HG02759 (cell line): ENCODE measurements around the gene REPS2.

Experiments
- ATAC-seq: cut with Tn5 transposase; IDR thresholded peaks from one replicate; pipeline ENCODE4 v1.9.1; 2021; ENCODE audit warnings: mild to moderate bottlenecking, moderate library complexity; ENCODE audit not compliant: unreplicated experiment

Gene REPS2

DNA sequence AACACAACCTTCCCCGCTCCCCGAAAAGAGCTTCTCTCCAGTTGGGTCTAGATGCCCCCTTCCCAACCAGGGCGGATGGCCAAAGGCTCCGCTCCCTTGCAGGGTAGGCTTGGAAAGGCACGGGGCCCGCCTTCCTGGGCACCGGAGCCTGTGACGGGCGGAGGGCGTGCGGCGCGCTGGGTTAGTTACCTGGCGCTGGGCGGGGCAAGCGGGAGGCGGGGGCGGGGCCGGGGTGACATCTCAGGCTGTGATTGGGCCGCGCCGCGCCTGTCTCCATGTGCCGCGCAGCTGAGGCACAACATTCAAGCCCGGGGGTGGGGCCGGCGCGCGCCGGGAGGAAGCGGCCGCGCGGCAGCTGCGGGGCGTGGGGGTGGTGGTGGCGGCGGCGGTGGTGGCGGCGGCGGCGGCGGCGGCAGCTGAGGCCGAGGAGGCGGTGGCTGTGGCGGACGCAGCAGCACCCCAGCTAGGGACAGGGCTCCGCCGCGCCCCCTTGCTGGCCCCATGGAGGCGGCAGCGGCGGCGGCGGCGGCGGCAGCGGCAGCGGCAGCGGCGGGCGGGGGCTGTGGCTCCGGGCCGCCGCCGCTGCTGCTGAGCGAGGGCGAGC is at the start of gene REPS2:
REPS2 (plus strand) TSS at position 298 of the 604 bp plus-strand sequence; CDS start at position 502, 204 bp downstream.
- peak; percentile 97 for ATAC-seq

DNA sequence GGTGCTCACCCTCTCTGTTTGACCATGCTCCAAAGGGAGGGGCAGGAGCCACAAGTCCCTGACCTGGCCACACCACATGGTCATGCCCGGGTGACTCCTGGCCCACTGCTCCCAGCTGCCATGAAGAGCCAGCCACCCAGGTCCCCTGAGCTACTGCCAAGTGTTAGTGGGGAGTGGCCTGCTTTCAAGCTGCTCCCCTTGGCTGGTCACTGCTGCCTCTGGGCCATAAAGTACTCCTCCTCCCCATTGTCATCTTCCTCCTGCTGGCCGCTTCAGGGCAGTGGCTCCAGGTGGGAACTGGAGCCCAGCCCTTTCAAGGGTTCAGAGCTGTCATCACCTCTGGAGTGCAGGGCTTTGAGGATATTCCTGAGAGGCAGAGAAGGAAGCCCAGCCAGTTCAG is 49.0 kb upstream of the REPS2 start:
- ATAC-seq, result no peak

DNA sequence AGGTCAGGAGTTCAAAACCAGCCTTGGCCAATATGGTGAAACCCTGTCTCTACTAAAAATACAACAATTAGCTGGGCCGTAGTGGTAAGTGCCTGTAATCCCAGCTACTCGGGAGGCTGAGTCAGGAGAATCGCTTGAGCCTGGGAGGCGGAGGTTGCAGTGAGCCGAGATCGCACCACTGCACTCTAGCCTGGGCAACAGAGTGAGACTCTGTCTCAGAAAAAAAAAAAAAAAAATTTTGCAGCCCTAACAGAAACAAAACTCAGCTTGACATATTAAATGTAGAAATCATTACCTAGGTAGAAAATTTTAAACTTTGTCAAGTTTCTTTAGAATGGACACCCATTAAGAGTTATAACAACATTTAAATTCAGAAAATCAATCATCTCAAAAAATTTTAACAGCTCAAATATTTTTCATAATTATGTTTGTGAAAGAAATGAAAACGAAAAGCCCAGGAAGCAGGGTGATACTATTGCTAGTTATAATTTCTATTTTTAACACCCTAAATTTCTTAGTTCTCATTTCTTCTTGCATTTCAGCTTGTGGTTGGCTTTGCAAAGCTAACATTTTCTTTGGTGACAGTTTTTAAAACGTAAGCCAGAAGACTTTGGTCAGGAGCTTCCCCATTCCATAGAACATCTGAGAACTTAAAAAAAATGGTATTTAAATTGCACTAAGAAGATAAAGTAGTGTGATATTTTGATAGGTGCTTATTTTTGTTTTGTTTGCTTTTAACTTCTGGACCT is 43.0 kb upstream of the REPS2 start:
- ATAC-seq, result peak; percentile 42

DNA sequence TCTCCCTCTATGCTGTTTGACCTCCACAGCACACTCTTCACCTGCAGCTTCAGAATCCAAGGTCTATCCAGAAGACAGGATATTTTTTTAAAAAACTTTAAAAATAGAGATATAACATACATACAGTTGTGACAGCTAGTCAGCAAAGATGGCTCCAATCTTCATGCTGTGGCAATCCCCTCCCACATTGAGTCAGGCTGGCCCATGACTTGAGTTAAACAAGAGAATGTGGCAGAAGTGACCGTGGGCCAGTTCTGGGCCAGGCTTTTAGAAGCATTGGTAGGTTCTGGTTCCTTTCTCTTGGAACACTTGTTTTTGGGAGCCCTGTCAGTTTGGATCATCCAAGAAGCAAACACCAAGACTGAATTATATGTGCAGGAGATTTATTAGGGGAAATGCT is 36.1 kb upstream of the REPS2 start:
- no peak for ATAC-seq

DNA sequence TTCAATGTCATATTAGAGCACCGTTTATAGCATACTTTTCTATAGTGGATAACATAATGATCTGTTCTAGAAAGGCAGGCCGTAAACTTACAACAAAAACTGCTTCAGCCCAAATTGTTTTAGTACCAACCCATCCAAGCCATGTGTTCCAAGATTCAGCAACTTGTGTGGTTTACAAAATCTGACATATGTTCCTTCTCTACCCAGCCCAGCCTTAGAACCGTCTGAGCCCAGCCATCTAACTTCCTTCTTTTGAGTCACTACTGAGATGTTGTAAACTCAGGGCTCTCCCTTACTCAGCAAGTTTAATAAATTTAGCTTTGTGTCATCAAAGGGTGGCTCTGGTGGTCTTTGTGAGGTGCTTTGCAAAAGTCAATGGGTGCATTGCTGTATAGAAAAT is 32.4 kb upstream of the REPS2 start:
- no peak for ATAC-seq

DNA sequence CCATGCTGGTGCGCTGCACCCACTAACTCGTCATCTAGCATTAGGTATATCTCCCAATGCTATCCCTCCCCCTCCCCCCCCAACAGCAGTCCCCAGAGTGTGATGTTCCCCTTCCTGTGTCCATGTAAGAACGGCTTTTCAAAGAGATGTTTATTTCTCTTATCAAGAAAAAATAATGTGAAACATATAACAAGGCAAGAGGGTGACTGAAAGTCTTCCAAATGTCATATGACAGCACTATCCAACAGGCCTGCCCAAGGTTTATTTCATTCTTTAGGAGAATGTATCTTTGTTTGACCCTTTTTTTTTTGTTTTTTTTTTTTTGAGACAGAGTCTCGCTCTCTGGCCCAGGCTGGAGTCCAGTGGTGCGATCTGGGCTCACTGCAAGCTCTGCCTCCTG is 29.9 kb upstream of the REPS2 start:
- no peak for ATAC-seq

DNA sequence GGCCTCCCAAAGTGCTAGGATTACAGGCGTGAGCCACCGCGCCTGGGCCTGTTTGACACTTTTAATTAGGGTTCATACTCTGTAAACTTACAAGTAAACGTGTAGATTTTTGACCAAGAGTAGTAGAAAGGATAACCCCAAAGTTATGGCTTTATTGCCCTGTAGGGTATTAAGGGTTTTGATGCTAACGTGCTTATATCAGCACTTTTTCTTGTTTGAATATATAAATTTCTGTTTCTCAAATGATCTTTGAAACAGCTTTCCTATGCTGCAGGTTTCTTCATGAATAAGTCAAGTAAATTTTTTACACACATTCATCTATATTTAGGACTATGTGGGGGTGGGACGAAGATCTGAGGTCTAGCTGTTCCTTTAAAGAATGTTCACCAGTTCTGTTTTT is 29.3 kb upstream of the REPS2 start:
- no peak for ATAC-seq

DNA sequence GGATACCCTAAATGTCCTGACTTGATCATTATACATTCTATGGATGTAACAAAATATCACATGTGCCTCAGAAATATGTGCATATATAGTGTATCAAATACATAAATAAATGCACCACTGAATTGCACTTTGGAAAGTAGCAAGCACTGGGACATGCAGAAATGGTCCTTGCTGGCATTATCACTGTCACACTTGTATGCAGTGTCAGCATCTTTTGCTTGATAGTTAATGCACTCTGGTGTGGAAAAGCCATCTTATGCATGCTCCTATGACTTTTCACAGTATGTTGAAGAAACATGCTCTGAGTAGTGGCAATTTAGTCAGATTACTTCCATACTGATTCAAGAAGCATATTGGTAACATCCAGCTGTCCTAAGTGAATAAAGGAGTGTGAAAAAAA is 27.5 kb upstream of the REPS2 start:
- ATAC-seq, result no peak

DNA sequence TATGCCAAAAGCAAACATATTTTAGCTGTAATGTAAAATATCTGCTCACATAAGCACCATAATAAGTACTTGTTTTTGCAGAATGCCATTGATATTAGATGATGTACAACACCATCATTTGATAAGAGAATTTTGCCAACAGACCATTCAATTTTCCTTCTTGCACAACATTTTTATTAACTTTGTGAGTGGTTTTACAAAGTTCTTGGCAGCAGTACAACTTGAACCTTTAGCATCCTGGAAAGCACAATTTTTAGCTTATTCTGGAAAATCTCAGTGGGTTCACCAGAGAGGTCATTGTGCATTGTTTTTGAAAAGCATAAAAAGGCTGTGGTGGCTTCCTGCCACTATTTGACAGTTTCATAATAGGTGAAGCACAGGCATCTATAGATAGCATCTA is 26.4 kb upstream of the REPS2 start:
- no peak for ATAC-seq

DNA sequence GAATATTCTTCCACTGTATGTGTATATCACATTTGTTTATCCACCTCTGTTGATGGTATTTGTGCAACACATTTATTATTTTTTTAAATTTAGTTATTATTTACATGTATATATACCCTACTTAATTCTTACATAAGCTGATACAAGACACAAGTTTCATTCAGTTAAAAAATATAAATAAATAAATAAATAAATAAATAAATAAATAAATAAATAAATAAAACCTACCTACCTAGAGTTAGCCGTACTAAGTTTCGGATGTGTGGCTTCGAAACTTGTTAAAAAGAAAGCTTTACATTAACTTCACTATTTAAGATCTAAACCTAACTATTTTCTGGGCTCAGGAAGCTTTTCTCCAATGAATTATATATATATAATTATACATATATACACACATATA is 23.3 kb upstream of the REPS2 start:
- ATAC-seq, result no peak

DNA sequence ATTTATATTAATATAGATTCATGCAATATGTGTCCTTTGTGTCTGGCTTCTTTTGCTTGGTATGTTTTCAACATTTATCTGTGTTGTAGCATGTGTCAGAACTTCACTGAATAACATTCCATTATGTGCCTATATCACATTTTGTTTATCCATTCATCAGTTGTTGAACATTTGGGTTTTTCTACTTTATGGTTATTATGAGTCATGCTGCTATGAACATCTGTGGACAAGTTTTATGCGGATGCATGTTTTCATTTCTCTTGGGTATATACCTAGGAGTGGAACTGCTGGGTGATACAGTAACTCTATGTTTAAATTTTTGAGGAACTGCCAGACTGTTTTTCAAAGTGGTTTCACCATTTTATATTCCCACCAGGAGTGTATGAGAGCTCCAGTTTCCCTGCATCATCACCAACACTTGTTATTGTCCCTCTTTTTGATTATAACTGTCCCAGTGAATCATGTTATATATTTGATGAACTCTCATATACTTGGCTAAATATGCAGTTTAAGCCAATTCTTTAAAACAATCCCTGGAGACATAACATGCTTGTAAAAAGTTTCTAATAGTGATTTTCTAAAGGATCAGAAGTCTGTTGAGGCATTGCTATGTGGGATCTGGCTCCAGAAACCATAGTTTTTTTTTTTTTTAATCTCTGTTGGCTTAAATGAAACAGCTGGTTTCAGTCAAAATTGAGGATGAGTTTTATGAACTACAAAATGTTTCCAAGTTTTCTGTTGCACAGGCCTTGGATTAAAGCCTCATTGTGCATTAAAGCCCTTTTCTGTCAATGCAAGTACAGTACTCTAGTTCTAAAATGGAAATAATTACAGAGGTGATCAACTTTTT is 21.6 kb upstream of the REPS2 start:
- ATAC-seq, result no peak

DNA sequence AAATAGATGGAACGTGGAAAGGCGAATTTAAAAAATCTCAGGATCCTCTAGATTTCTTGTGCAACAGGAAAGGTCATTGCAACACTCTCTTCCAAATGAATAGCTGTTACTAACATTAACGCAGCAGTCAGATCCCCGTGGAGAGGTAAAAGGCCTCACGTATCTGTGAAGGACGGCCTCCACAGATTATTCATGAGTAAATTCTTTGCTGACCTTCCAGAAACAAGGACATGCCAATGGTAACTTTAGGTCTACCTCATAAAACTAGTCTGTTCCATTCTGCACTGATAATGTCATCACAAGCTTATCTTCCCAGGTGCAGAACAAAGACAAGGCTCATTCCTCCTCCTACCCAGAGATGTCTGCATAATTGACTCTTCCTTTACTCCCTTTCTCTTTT is 16.1 kb upstream of the REPS2 start:
- no peak for ATAC-seq

DNA sequence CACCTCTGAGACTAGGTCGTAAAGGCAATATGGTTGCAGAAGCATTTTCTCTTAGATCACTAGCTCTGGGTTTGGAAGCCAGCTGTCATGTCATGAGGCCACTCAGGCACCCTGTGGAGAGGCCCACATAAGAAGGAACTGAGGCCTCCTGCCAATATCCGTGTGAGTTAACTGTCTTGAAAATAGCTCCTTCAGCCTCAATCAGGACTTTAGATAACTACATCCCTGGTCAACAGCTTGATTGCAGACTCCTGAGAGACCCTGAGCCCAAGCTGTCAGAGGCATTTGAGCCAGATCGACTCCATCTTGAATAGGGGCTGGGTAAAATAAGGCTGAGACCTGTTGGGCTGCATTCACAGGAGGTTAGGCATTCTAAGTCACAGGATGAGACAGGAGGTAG is 15.1 kb upstream of the REPS2 start:
- ATAC-seq, result no peak

DNA sequence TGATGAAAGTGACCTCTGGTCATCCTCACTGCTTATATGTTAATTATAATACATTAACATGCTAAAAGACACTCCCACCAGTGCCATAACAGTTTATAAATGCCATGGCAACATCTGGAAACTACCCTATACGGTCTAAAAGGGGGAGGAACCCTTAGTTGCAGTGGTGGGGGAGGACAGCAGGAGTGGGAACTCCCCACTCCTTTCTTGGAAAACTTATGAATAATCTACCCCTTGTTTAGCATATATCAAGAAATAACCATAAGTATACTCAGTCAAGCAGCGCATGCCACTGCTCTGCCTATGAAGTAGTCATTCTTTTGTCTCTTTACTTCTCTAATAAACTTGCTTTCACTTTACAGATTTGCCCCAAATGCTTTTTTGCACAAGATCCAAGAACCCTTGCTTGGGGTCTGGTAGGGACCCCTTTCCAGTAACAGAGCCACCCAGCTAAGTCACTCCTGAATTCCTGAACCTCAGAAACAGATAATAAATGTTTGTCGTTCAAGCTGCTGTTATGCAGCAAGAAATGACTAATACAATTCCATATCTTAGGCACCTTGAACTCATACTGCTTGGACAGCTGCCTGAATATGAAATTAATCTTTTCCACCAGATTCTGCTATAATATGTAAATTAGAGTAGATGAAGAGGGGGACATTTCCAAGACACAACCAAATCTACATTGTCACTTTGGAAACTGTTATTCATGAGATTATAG is 14.4 kb upstream of the REPS2 start:
- ATAC-seq, result no peak

DNA sequence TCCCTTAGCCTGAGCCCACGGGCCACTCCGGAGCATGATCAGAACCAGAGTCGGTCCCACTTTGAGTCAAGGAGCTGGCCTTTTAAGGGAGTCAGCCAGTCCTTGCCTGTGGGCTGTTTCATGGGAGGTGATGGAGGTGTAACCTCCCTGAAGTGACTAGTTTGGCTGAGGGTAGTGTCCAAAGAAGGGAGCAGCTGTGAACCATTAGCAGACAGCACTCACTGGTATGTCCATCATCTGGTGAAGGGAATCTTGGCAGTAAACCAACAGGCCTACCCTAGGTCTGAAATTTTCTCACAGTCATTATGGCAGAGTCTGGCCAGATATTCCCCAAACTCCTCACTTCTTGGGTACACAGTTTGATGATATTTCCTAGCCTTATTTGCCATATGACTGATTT is 12.3 kb upstream of the REPS2 start:
- no peak for ATAC-seq

DNA sequence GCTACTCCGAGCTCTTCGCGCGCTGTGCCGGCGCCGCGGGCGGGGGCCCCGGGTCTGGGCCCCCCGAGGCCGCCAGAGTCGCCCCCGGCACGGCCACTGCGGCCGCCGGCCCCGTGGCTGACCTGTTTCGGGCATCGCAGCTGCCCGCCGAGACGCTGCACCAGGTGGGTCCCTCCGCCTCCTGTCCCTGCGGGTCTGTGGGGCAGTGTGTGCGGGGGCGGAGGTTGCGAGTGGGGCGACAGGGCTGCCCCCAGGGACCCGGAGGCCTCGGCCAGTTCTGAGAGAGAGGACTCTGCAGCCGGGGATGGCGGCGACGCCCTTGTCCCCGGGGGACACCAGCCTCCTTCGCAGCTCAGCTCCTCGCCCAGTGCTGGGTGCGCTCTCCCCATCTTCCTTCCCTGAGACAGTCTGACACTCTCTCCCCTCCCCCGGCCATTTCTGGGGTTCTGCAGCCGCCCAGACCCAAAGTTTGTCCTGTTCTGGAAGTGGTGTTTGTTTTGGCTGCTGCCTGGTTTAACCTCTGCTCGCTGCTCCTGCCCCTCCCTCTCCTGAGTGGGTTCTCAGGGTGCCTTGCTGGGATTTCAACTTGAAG is 609 bp downstream of the REPS2 start:
- ATAC-seq, result peak; percentile 23

DNA sequence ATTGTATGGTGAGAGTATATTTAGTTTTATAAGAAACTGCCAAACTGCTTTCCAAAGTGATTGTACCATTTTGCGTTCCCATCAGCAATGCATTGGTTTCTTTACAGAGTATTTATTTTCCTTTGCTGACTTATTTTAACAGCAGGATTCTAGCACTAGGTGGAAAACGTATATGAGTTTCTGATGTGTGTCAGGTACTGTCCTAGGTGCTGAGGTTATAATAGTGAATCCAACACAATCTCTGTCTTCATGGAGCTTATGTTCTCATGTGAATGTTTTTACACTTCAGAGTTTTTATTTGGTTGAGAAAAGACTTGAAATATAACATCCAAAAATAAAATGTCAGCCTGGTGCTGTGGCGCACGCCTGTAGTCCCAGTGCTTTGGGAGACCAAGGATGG is 4.0 kb downstream of the REPS2 start:
- no peak for ATAC-seq

DNA sequence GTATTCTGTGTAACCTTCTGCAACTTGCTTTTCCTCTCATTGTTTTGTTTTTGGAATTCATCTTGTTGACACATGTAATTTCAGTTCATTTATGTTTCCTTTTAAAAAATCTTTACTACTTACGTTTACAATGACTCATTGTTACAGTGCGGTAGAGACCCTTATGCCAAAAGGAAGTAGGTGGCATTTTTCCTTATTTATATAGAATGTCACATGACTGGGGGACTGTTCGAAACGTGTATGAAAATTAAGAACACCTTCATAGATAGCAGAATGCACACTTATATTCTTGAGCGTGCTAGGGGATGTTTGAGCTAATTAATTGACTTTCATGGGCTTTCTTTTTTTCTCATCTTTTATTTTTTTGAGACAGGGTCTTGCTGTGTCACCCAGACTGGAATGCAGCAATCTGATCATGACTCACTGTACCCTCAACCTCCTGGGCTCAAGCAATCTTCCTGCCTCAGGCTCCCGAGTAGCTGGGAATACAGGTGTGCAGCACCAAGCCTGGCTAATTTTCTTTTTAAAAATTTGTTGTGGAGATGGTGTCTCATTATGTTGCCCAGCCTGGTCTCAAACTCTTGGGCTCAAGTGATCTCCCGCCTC is 7.3 kb downstream of the REPS2 start:
- no peak for ATAC-seq

DNA sequence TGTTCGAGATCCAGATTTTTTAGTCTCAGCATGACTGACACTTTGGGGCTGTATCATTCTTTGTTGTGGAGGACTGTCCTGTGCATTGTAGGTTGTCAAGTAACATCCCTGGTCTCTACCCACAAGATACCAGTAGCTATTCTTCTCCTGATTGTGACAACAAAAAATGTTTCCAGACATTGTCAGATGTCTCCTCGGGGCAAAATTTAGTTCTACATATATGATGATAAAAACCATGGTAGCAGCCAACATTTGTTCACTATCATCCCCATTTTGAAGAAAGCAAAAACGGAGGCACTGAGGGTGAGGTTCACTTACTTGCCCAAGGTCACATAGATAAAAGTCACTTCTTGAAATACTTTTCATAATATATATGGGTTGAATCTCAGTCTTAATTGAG is 11.3 kb downstream of the REPS2 start:
- no peak for ATAC-seq

DNA sequence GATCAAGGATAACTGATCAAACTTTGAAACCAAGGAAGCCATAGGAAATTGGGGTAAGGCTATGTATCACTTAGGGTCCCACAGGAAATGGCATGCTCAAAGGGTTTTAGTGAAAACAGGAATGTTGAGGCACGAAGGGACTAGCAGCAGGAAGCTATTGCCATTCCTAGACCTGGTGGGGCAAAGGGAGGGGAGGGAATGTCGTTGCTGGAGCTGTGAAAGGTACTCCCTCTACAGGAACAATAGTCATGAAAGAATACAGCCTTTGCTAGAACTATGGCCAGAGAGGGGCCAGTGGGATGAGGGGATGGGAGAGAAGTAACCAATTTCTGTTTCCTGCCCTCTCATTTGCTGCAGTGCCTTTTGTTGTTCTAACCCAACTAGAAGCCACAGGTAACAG is 11.9 kb downstream of the REPS2 start:
- ATAC-seq, result no peak
